ENCODE data around the gene CERS3.

- no peak for TF ChIP-seq CTCF (conservative IDR thresholded peaks at IDR 0.05)
- TF ChIP-seq ZFX (IDR thresholded peaks at IDR 0.05): no peak
These were observed 8.6 kb upstream of the CERS3 start for GRCh38 chr15:100537331-100537730.

Measured in C4-2B (cell line).